ENCODE data around the gene ANO4.
"Not testable (repeated sequence)": the region's sequence is repeated elsewhere in the genome, so short reads cannot be mapped to it uniquely, and the experiment has no call there.

Gene ANO4

DNA sequence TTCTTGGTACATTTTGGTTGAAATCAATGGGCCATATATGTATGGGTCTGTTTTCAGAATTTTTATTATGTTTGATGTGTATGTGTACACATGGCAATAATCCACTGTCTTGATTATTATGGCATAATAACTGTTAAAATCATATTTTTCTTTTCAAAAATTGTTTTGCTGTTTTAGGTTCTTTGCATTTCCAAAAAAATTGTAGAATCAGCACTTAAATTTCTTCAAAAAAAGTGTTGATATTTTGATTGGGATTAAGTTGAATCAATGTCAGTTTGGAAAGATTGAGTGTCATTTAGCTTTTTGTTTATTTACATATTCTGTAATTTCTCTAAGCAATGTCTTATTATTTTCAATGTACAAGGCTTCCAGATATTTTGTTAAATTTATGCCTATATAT lies 261.4 kb downstream of the ANO4 start:
- no peak for TF ChIP-seq EZH2phosphoT487 (IDR thresholded peaks at IDR 0.05; ENCODE audit: borderline replicate concordance)
- TF ChIP-seq, protein P1, sequence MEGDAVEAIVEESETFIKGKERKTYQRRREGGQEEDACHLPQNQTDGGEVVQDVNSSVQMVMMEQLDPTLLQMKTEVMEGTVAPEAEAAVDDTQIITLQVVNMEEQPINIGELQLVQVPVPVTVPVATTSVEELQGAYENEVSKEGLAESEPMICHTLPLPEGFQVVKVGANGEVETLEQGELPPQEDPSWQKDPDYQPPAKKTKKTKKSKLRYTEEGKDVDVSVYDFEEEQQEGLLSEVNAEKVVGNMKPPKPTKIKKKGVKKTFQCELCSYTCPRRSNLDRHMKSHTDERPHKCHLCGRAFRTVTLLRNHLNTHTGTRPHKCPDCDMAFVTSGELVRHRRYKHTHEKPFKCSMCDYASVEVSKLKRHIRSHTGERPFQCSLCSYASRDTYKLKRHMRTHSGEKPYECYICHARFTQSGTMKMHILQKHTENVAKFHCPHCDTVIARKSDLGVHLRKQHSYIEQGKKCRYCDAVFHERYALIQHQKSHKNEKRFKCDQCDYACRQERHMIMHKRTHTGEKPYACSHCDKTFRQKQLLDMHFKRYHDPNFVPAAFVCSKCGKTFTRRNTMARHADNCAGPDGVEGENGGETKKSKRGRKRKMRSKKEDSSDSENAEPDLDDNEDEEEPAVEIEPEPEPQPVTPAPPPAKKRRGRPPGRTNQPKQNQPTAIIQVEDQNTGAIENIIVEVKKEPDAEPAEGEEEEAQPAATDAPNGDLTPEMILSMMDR (conservative IDR thresholded peaks at IDR 0.05; ENCODE audit: low read length) = no peak
- H3K36me3 ChIP-seq (ENCODE audit: insufficient read depth, low read length) = no peaks in the 10 kb centered on the region
- H3K4me3 ChIP-seq (ENCODE audit: low read length, poor library complexity, severe bottlenecking) = no peak overlapping the region

DNA sequence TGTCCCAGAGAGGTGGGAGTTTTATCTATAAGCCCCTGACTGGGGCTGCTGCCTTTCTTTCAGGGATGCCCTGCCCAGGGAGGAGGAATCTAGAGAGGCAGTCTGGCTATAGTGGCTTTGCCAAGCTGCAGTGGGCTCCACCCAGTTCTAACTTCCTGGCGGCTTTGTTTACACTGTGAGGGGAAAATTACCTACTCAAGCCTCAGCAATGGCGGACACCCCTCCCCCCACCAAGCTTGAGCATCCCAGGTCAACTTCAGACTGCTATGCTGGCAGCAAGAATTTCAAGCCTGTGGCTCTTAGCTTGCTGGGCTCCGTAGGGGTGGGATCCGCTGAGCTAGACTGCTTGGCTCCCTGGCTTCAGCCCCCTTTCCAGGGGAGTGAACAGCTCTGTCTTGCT lies 267.9 kb downstream of the ANO4 start:
- H2AFZ ChIP-seq (ENCODE audit: low read length); H3K27me3 ChIP-seq (ENCODE audit: insufficient read depth, low read length, poor library complexity, severe bottlenecking); H3K9me3 ChIP-seq (ENCODE audit: insufficient read depth, low read depth, low read length); H3K4me3 ChIP-seq (ENCODE audit: low read length, poor library complexity, severe bottlenecking); H3F3A ChIP-seq (ENCODE audit: low read depth); H3K9me2 ChIP-seq (replicated peaks; ENCODE audit: low read depth, low read length); H3K4me1 ChIP-seq (ENCODE audit: insufficient read depth, low read length, poor library complexity, severe bottlenecking); H3K36me3 ChIP-seq (ENCODE audit: insufficient read depth, low read length); H3K4me2 ChIP-seq (ENCODE audit: low read depth, low read length, poor library complexity, severe bottlenecking); H3K9ac ChIP-seq (ENCODE audit: low read depth, low read length, poor library complexity, severe bottlenecking); H4K20me1 ChIP-seq (ENCODE audit: insufficient read depth, low read length, poor library complexity, severe bottlenecking); H3K79me2 ChIP-seq (ENCODE audit: insufficient read depth, low read length): not testable (repeated sequence)

More for the DNA sequence above, 261.4 kb downstream of the ANO4 start:
- Histone ChIP-seq H3K9me2 (replicated peaks; ENCODE audit: low read depth, low read length) (no peaks in the 10 kb centered on the region), H3K9me3 (ENCODE audit: insufficient read depth, low read depth, low read length) (no peaks in the 10 kb centered on the region), H4K20me1 (ENCODE audit: insufficient read depth, low read length, poor library complexity, severe bottlenecking) (no peaks in the 10 kb centered on the region), H3K4me2 (ENCODE audit: low read depth, low read length, poor library complexity, severe bottlenecking) (no peak overlapping the region), H3K79me2 (ENCODE audit: insufficient read depth, low read length) (no peaks in the 10 kb centered on the region), H3K9ac (ENCODE audit: low read depth, low read length, poor library complexity, severe bottlenecking) (no peak overlapping the region), H2AFZ (ENCODE audit: low read length) (no peak overlapping the region), H3K27me3 (ENCODE audit: insufficient read depth, low read length, poor library complexity, severe bottlenecking) (no peaks in the 10 kb centered on the region), H3F3A (ENCODE audit: low read depth) (no peaks in the 10 kb centered on the region), H3K4me1 (ENCODE audit: insufficient read depth, low read length, poor library complexity, severe bottlenecking) (no peaks in the 10 kb centered on the region)

DNA sequence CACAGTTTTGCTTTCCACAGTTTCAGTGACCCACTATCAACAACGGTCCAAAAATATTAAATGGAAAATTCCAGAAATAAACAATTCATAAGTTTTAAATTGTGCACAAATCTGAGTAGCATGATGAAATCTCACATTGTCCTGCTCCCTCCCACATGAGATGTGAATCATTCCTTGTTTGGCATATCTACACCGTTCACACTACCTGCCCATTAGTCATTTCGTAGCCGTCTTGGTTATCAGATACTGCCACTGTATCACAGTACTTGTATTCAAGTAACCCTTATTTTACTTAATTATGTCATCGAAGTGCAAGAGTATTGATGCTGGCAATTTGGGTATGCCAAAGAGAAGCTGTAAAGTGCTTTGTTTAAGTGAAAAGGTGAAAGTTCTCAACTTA lies 270.1 kb downstream of the ANO4 start:
- H3K4me1 ChIP-seq (ENCODE audit: insufficient read depth, low read length, poor library complexity, severe bottlenecking) = no peaks in the 10 kb centered on the region
- TF ChIP-seq EZH2phosphoT487 (IDR thresholded peaks at IDR 0.05; ENCODE audit: borderline replicate concordance) = no peak
- TF ChIP-seq, protein P1 (conservative IDR thresholded peaks at IDR 0.05; ENCODE audit: low read length) = no peak
- H4K20me1 ChIP-seq (ENCODE audit: insufficient read depth, low read length, poor library complexity, severe bottlenecking) = no peaks in the 10 kb centered on the region
- H3K4me3 ChIP-seq (ENCODE audit: low read length, poor library complexity, severe bottlenecking) = no peak overlapping the region
- H2AFZ ChIP-seq (ENCODE audit: low read length) = no peak overlapping the region
- H3K9me2 ChIP-seq (replicated peaks; ENCODE audit: low read depth, low read length) = no peaks in the 10 kb centered on the region
- H3K4me2 ChIP-seq (ENCODE audit: low read depth, low read length, poor library complexity, severe bottlenecking) = no peak overlapping the region
- H3K36me3 ChIP-seq (ENCODE audit: insufficient read depth, low read length) = no peaks in the 10 kb centered on the region
- no peaks in the 10 kb centered on the region for H3F3A ChIP-seq (ENCODE audit: low read depth)
- no peaks in the 10 kb centered on the region for H3K27me3 ChIP-seq (ENCODE audit: insufficient read depth, low read length, poor library complexity, severe bottlenecking)
- no peaks in the 10 kb centered on the region for H3K9me3 ChIP-seq (ENCODE audit: insufficient read depth, low read depth, low read length)
- no peaks in the 10 kb centered on the region for H3K79me2 ChIP-seq (ENCODE audit: insufficient read depth, low read length)
- H3K9ac ChIP-seq (ENCODE audit: low read depth, low read length, poor library complexity, severe bottlenecking) = no peak overlapping the region

DNA sequence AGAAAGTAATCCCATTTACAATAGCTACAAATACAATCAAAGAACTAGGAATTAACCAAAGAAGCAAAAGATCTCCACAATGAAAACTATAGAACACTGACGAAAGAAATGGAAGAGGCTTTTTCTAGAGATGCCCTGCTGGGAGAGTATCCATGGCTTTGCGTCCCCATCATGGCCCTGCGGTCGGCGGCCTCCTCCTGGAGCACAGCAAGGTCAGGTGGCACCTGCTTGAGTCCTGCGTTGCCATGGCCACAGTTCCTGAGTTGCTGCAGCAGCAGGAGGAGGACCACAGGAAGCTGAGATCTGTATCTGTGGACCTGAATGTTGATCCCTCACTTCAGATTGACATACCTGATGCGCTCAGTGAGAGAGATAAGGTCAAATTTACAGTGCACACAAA lies 271.9 kb downstream of the ANO4 start:
- Histone ChIP-seq H4K20me1 (ENCODE audit: insufficient read depth, low read length, poor library complexity, severe bottlenecking) (no peaks in the 10 kb centered on the region), H3K79me2 (ENCODE audit: insufficient read depth, low read length) (no peaks in the 10 kb centered on the region), H3K27me3 (ENCODE audit: insufficient read depth, low read length, poor library complexity, severe bottlenecking) (no peaks in the 10 kb centered on the region), H3F3A (ENCODE audit: low read depth) (no peaks in the 10 kb centered on the region), H3K9ac (ENCODE audit: low read depth, low read length, poor library complexity, severe bottlenecking) (no peak overlapping the region), H3K9me3 (ENCODE audit: insufficient read depth, low read depth, low read length) (no peaks in the 10 kb centered on the region), H2AFZ (ENCODE audit: low read length) (no peak overlapping the region), H3K4me1 (ENCODE audit: insufficient read depth, low read length, poor library complexity, severe bottlenecking) (no peaks in the 10 kb centered on the region), H3K4me2 (ENCODE audit: low read depth, low read length, poor library complexity, severe bottlenecking) (no peak overlapping the region), H3K36me3 (ENCODE audit: insufficient read depth, low read length) (no peaks in the 10 kb centered on the region), H3K4me3 (ENCODE audit: low read length, poor library complexity, severe bottlenecking) (no peak overlapping the region), H3K9me2 (replicated peaks; ENCODE audit: low read depth, low read length) (no peaks in the 10 kb centered on the region)
- TF ChIP-seq, protein P1 (conservative IDR thresholded peaks at IDR 0.05; ENCODE audit: low read length) = no peak
- no peak for TF ChIP-seq EZH2phosphoT487 (IDR thresholded peaks at IDR 0.05; ENCODE audit: borderline replicate concordance)
